B cell (primary cell): ENCODE results near the gene KRTAP10-2.

Source experiments
- CTCF ChIP-seq: fragments of 200-600 bp; IDR thresholded peaks from one replicate; pipeline ENCODE4 v1.8.0; 2022; ENCODE audit warnings: antibody characterized with exemption, mild to moderate bottlenecking
- EZH2 ChIP-seq: IDR thresholded peaks from 2 replicates; pipeline ENCODE4 v1.6.1; 2012; ENCODE audit warnings: borderline replicate concordance, low read depth, mild to moderate bottlenecking, moderate library complexity, low read length; ENCODE audit not compliant: insufficient read depth, poor library complexity, severe bottlenecking

DNA sequence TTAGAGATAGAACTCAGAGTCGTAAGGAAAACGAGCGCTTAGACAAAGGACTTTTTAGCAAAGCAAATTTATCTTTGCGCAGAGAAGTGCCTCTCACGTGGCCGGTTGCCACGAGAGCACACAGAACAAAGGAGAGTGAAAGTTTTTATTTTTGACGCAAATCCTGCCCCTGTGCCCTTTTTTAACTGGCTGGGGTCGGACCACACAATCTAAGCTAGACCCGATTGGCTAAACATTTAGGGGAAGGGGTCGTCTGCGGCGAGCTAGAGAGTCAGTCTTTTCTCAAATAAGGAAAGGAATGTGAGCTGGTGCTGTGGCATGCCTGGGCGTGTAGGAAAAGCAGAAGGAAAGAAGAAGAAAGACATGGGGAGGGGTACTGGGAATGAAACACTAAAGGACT, 2.4 kb downstream of the KRTAP10-2 start:
- TF ChIP-seq CTCF: no peak
- no peak for TF ChIP-seq EZH2
